ENCODE measurements around the gene STK10.
"Not testable (repeated sequence)": the region's sequence is repeated elsewhere in the genome, so short reads cannot be mapped to it uniquely, and the experiment has no call there.

Gene STK10

DNA sequence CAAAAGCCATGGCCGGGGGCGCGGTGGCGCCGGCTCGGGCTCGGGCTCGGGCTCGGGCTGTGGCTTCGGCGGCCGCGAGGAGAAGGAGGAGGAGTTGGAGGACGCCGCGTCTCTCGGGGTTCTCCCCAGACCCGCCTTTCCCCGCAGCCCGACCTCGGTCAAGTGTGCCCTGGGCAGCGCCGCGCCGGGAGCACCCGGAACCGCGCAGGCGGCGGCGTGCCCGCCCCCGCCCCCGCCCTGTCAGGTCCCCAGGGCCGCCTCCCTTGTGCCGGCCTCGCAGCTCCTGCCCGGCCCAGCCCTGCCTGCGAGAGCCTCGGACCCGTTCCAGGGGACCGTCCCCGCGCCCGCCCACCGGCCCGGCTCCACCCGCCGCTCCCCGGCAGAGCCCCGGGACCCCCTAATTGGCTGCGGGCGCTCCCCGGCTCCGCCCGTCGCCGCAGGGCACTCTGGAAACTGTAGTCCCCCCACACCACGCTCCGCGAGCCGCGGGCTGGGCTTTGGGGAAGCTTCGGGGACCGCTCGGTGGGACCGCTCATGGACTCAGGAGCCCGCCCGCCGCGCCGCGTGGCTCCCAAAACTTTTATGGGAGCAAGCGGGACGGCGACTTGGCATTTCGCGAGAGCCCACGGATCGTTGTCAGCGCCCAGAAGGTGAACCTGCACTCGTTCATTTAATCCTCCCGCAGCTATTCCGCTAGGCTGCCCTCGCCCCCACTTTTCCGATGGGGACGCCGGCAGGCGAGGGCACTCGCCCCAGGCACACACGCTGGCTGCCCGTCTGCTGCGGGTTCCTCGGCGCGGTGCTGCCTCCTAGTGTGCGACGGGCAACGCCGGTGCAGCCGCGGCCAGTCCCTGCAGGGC is at the start of gene STK10:
Gene STK10, minus strand, starts transcription at position 192 of the 860 bp plus-strand sequence. Its CDS starts 182 bp downstream, at position 10.
- DNase-seq = peak; percentile 79

DNA sequence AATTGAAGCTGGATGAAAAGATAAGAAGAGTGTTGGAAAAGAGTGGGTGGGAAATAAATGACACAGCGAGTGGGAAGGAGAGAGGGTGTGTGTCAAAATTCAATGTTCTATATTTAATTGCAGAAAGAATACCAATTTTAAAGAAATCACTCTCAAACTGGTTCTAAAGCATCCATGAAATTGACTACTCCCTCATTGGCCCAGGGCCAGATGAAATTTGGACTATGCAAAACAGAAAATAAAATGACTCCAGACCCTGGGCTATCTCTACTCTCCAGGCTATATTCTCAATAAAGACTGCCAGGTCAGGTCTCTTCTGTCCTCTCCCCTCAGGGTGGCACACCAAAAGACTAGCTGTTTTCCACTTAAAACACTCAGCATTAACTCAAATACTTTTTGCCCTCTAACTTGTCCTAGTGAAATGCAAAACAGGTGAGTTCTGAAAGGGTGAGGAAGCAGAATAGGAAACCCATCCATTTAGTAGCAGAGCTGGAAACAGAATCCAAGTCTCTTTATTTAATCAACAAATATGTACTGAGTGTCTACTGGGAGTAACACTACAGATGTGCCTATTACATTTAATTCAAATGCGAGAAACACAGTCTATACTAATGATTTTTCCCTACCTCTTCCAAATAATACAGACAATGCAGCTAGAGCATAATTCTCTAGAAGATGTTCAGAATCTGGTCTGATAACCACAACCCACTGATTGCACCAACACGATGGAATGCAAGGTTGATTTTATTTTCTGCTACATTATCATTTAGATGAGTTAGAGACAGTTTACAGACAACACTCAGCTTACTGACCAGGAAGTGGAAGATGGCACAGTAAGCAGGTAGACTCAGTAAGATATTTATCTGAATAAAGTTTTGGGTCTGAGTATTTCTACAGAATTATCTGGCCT is 48.1 kb upstream of the STK10 start:
- DNase-seq = no peak

DNA sequence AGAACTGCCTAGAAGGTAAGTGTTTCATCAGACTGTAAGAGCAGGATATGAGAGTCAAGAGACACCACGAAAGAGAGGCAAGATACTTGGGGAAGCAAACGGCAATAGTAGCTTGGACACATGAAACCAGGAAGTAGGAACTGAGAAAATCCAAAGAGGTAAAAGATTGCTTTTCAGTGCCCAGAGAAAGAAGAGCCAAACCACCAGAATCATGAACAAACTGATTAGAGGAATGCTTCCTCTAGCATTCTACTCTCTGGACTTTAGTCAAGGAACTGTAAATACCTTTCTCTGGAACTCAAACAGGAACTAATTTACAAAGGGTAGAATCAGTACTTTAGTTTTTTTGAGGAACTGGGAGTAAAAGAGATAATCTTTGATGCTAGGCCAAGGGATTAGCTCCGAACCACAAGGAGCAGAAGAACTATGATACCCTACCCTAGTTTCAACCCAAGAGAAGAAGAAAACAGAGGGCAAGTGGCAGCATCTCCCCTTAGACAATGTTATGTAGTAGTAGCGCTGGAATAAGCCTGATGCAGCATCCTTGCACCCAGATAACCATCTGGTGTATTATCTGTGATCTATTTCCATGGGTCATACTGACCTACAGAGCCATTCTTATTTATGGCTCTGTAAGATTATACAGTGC is 47.2 kb upstream of the STK10 start:
- DNase-seq = no peak

DNA sequence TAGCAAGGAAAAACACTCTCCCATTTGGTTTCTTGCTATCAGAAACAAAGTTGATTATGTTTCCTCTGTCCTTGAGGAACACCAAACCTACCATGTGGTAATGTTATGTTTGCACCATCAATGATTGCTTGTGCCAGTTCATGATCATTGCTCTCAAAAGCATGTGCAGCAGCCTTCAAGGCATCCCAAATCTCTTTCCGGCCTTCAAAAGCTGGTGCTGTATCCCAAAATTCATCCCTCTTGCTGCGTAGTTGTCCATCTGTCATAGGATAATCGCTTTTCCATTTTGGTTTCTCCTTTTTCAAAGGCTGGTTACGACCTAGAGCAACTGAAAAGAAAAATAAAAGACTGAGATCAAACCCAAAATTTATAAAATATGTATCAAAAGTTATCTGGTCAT is 46.0 kb upstream of the STK10 start:
- DNase-seq = no peak

DNA sequence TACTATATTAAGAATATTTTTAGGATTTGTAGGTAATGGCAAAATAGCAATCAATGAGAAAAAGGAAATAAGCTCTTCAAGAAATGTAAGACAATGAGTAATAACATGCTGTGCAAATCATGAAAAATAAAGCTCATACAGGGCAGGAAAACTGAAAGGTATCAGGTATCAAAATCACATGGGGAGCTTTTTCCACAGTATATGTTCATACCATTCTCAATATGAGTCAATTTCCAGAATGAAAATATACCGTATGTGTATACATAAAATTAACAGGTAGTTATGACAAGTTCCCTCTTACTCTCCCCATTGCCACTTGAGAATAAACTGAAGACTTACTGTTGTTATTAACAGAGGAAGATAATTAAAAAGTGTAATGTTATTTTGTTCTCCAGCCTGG is 41.9 kb upstream of the STK10 start:
- no peak for DNase-seq

DNA sequence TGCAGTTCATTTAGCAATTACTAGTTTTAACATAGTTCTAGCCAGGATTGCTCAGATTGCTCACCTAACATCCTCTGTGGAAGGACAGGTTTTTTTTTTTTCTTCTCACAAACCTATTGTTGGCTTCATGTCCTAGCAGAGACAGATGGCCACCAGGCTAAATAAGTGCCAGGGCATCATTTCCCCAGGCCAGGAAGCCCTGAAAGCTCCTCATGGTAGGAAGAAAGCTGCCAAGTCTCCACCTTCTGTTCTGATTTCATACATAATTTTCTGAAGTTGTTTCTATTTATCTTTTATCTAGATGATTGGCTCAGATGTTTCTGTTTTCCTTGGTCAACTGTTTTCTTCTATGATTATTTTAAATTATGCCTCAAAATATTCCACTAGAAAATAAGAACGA is 37.0 kb upstream of the STK10 start:
- peak; percentile 76 for DNase-seq

DNA sequence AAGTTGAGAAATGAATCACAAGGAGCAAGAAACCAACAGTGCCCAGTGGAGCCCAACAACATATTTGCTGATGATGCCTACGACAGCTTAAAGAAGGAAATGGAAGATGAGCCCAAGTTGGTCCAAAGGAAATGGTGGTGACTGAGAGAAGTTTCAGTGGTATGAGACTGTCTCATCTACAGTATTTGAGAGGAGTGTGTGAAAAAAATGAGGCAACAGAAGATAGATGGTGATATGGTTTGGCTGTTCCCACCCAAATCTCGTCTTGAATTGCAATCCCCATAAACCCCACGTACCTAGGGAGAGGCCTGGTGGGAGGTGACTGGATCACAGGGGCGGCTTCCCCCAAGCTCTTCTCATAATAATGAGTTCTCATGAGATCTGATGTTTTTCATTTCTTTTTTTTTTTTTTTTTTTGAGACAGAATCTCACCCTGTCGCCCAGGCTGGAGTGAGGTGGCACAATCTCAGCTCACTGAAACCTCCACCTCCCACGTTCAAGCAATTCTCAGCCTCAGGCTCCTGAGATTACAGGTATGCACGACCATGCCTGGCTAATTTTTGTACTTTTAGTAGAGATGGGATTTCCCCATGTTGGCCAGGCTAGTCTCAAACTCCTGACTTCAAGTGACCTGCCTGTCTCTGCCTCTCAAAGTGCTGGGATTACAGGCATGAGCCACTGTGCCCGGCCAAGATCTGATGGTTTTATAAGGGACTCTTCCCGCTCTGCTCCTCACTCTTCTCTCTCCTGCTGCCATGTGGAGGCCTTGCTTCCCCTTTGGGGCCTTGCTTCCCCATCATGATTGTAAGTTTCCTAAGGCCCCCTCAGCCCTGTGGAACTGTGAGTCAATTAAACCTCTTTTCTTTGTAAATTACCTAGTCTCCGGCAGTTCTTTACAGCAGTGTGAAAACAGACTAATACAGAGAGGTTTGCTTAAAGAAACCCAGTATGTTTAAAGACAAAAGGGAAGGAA is 36.2 kb upstream of the STK10 start:
- DNase-seq = no peak

DNA sequence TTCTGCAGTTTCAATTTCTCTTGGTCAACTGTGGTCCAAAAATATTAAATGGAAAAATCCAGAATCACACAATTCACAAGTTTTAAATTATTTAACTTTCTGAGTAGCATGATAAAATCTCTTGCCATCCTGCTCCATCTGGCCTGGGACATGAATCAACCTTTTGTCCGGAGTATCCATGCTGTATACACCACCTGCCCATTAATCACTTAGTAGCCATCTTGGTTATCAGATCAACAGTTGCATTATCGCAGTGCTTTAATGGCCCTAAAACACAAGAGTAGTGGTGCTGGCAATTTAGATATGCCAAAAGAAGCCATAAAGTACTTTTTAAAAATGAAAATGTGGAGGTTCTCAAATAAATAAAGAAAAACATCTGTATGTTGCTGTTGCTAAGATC is 31.3 kb upstream of the STK10 start:
- DNase-seq = peak; percentile 46

DNA sequence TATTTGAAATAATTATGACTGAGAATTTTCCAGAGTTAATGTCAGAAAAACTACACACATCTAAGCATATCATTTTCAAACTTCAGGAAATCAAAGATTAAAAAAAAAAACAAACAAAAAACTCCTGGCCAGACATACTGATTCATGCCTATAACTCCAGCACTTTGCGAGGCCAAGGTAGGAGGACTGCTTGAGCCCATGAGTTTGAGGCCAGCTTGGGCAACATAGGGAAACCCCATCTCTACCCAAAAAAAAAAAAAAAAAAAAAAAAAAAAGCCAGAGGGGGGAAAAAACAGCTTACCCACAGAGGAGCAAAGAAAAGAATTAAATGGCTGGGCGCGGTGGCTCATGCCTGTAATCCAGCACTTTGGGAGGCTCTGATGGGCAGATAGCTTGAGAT is 28.3 kb upstream of the STK10 start:
- DNase-seq = no peak

DNA sequence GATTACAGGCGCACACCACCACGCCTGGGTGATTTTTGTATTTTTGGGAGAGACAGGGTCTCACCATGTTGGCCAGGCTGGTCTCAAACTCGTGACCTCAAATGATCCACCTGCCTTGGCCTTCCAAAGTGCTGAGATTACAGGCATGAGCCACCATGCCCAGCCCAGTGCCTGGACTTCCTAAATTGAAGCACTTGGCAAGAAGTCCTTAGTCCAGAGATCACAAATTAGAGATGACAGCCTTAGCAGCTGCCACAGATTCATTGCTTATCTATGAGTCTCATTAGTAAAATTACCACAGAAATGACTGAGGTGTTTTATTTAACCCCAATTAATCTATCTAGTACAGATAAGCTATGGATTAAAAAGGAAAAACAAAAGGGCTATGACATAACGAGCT is 25.1 kb upstream of the STK10 start:
- no peak for DNase-seq

DNA sequence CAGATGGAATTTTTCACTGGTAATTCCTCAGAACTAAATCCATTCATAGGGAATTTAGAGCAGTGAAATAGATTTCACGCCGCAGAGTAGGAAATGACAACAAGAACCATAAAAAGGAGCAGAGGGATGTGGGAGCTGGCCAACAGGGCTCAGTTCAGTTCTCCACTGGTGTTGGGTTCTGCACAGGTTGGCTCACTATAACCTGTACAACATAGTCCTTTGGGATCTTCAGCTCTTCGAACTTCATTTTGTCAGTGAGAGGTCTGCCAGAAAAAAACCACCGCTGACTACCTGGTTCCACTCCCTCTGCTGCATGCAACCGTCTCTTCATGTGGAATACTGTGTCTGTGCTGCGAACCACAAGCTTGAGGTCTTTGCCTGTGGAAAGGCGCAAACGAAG is 23.7 kb upstream of the STK10 start:
- no peak for DNase-seq

DNA sequence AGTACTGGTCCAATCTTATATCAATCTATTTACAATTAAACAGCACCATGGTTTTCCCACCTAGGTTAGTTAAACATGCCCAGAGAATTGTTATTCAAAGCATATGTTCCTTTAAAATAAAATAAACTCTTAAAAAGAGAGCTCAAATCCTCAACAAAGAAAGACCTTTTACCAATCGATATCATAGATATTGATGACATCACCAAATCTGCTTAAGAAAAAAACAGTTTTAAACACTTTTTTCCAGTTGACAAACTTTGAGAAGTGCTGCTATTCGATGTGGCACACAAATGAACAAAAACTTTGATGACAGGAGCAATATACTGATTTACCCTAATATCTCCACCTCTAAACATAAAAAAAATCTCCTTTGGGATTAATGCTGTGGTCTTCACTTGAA is 21.7 kb upstream of the STK10 start:
- no peak for DNase-seq

DNA sequence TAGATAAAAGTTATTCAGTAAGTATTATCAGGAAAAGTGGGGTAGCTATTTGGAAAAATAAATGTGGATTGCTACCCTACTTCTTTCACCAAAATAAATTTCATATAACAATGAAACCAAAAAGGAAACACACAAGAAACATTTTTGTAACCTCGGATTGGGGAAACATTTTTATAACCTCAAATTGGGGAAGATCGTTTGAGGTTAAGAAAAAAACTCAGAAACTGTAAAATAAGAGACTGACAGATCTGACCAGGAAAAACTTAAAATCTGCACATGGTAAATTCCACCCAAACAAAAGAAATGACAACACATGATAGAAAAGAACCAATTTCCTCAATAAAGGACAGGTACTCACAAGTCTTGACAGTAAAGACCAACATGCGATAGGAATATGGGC is 19.5 kb upstream of the STK10 start:
- DNase-seq = no peak

DNA sequence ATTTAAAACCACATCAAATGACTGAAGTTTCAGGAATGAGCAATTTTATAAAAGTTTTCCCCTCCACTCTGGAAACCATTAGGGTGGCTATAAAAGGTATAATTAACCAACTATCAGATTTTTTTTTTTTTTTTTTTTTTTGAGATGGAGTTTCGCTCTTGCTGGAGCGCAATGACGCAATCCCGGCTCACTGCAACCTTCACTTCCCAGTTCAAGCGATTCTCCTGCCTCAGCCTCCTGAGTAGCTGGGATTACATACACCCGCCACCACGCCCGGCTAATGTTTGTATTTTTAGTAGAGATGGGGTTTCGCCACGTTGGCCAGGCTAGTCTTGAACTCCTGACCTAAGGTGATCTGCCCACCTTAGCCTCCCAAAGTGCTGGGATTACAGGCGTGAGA is 18.0 kb upstream of the STK10 start:
- not testable (repeated sequence) for DNase-seq

DNA sequence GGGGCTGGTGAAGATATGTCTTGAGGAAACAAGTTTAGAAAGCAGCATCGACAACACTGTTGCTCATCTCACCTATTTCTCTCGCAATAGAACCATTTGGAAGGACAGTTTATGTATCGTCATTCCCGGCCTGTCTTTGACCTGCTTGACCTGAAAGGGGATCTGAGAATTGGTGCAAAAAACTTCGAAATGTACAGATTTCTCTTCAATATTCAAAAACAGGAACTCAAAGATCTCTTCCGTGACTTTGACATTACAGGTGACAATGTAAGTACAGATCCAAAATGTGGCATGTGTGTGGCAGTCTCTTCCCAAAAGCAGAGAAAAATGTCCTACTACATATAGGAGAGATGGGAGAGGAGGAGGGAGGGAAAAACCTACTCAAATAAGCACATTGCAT is 12.5 kb upstream of the STK10 start:
- DNase-seq = no peak

DNA sequence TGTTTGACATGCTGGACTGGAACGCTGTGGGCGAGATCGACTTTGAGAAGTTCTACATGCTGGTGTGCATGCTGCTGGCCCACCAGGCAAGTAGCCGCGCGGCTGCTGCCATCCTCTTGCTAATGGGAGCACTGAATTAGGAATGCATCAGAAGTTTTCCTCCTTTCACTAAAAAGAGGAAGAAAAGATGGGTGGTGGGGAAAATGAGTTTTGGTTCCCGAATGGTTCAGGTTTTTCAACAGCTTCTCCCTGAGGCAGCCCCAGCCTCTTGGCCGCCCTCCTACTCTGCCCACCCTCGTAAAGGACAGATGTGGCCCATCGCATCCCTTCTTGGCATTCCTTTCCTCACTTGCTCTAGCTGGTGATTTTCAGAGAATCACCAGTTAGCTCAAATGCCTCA is 11.4 kb upstream of the STK10 start:
- no peak for DNase-seq

DNA sequence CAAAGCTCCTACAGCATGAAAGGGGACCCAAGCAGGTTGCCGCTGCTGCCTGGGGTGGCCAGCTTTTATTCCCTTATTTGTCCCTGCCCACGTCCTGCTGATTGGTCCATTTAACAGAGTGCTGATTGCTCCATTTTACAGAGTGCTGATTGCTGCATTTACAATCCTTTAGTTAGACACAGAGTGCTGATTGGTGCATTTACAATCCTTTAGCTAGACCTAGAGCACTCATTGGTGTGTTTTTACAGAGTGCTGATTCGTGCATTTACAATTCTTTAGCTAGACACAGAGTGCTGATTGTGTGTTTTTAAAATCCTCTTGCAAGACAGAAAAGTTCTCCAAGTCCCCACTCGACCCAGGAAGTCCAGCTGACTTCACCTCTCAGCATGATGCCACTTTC is 9.8 kb upstream of the STK10 start:
- DNase-seq = not testable (repeated sequence)

DNA sequence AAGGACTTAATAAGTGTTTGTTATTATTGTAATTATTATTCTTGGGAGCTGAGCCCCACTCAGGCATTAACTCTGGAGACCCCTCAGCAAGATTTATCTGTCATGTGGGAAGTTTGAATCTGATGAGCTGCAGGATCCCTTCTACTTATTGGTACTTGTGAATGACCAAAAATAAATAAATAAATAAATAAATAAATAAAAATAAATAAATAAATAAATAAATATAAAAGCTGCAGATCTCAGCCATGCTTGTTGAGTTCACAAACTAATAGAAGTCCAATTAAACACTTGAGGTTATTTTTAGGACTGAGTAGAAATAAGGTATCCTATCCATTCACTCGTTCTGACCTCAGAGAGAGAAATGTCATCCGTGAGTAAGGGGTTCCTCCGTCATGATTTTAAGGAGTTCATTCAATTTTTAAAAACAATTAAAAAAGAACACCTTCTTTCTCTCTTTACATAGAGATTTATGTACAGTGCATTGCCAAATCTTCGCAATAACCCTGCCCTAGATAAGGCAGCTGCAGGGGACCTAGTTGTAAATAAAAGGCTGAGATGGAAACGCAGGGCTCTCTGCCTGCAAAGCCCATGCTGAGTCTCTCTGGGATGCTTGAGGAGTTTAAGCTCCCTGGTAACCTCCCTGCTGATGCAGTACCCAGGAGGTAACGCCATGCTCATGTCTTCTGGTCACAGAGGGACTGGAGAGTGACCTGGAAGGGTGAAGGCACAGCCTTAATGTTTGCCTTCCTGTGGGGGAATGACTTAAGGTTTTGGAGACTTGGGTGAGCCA is 7.2 kb upstream of the STK10 start:
- no peak for DNase-seq

DNA sequence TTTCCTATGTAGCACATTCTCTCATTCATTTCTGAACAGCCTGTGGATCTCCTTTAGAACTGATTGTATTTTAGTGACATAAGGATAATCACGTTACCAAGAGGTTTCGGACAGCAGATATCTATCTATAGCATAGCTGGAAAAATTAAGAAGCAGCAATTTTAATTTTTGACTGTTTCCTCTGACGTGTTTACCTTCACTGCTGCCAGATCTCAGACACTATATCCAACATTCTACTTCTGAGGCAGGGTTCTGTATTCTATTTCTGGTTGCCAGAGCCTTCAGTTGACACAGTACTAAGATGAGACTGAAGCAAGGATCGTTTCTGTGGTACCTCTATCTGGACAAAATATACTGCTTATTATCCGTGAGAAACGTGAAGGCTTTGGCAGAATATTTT is 5.8 kb upstream of the STK10 start, which contains the start of gene EFCAB9:
Gene EFCAB9, plus strand, starts transcription at position 301 of the 400 bp plus-strand sequence. Its CDS starts 1 bp downstream, at position 302.
- DNase-seq = no peak

DNA sequence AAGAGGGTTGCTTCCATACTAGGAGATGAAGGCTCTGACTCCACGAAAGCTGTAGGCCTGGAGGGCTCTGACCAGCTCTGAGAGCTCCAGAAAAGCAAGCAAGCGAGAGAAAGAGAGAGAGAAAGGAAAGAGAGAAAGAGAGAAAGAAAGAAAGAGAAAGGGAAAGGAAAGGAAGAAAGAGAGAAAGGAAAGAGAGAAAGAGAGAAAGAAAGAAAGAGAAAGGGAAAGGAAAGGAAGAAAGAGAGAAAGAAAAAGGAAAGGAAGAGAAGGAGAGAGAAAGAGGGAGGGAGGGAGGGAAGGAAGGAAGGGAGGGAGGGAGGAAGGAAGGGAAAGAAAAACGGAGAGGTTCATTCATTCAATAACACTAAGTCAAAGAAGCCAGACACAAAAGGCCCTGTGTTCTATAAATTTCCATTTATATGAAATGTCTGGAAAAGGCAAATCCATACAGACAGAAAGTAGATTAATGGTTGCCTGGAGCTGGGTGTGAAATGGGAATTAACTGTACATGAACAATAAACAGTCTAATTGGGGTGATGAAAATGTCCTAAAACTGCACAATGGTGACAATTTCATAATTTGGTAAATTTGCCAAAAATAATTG is 1.8 kb upstream of the STK10 start:
- DNase-seq = no peak

All from DMS 273 treated with DMSO at 0.1 percent for 48 hours (cell line).